Cardiac muscle cell (in vitro differentiated cells and primary cell): Measurements from ENCODE around the gene MAD1L1. TPM values are rescaled to one million over a fixed set of nuclear protein-coding genes. Genes with fewer than 3 reads are reported as not detected.

ENCODE experiments used
- DNase-seq, 2 donors: peaks; one replicate each; pipeline versions ENCODE4 v3.0.0 to v3.0.0-alpha.2; 2010 to 2017; ENCODE audit warnings: low read depth in 1 of 2, low spot score in 1 of 2
- H3K27ac ChIP-seq: fragments of 200-600 bp; sonication (generic); 2 replicates; pipeline ENCODE4 v1.5.1; 2016
- H3K27me3 ChIP-seq: fragments of 200-600 bp; sonication (generic); 2 replicates; pipeline ENCODE4 v1.6.0; 2016; ENCODE audit warnings: control low read depth
- H3K36me3 ChIP-seq: fragments of 200-600 bp; sonication (generic); 2 replicates; pipeline ENCODE4 v1.5.1; 2016; ENCODE audit warnings: control low read depth
- H3K4me1 ChIP-seq: fragments of 200-600 bp; sonication (generic); 2 replicates; pipeline ENCODE4 v1.8.1; 2017; ENCODE audit warnings: low read depth, mild to moderate bottlenecking, mixed run types
- H3K4me3 ChIP-seq: fragments of 200-600 bp; sonication (generic); 2 replicates; pipeline ENCODE4 v1.5.1; 2016; ENCODE audit warnings: mild to moderate bottlenecking
- H3K9me3 ChIP-seq: fragments of 200-600 bp; sonication (generic); 2 replicates; pipeline ENCODE4 v1.5.1; 2017; ENCODE audit warnings: low read depth, mild to moderate bottlenecking, control low read depth
- CTCF ChIP-seq: IDR thresholded peaks from 2 replicates; pipeline ENCODE4 v1.5.1; 2012; ENCODE audit warnings: low read depth, mild to moderate bottlenecking, low read length
- polyA plus RNA-seq: library from polyadenylated mRNA; unstranded; fragments of >200 nt; fragmentation: Nextera tagmentation; extraction: Ambion mirVana; gene quantifications from 2 replicates; pipeline ENCODE4 v1.2.1, GENCODE V29; 2016
- total RNA-seq: library from RNA; depleted of rRNA; stranded (reverse); fragments of >200 nt; gene quantifications from 2 replicates; pipeline ENCODE4 v1.2.3, GENCODE V29; 2016

MAD1L1 gene
- total and polyA plus RNA-seq, 2 experiments from 2014 or later: 38.3 to 56.2 TPM

- TF ChIP-seq CTCF: no peak
- Histone ChIP-seq H3K4me3 (no peak overlapping the region), H3K27ac (no peak overlapping the region), H3K9me3 (no peaks in the 10 kb centered on the region), H3K4me1 (peaks cover 40% of the 10 kb centered on the region), H3K27me3 (no peaks in the 10 kb centered on the region), H3K36me3 (no peaks in the 10 kb centered on the region)
- no peak for DNase-seq
Observed at GRCh38 chr7:1849351-1850041, 383.2 kb downstream of the MAD1L1 start.

DNA sequence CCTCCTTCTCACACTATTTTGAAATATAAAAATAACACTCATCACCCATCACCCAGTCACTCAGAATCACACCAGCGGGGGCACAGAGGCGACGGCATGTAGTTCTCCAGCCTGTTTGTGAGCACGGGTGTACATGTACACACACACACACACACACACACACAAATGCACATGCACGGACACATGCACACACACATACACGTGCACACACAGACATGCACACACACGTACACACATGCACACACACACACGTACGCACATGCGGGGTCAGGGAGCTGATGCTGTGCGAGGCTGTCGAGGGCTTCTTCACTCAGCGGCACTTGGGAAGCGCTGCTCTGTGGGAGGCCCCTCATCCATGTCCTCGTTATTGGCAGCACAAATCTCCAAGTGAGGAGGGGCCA is 383.8 kb downstream of the MAD1L1 start:
- Histone ChIP-seq H3K9me3 (no peaks in the 10 kb centered on the region), H3K36me3 (no peaks in the 10 kb centered on the region), H3K27ac (no peak overlapping the region), H3K4me1 (peaks cover 45% of the 10 kb centered on the region), H3K27me3 (no peaks in the 10 kb centered on the region), H3K4me3 (no peak overlapping the region)
- TF ChIP-seq CTCF: no peak
- no peak for DNase-seq

DNA sequence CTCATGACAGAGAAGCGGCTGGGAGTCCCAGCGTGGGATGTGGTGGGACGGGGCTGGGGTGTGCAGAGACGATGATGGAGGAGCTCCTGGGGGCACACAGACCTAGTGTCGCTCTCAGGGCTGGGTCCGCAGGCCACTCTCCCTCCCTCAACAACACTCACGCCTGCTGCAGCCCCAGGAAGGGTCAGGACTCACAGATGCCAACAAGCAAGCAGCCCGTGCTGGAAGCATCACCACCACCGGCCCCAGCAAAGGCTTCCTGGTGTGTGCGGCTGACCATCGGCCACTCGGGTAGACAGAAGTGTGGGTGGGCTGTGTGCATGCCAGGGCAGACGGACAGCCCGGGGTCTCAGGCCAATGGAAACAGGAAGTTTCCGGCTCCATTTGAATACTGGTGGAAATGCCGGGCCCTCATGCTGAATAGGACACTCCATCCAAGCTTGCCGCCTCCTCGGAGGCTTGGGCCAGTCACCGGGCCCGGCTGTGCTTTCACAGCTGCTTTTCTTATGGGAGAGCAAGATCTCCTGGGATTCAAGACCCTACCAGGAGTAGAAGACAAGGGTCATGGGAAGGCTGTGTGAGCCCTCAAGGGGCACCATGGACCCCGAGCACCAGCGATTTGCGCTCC is 384.6 kb downstream of the MAD1L1 start:
- no peak for TF ChIP-seq CTCF
- no peak overlapping the region for H3K27ac ChIP-seq
- H3K4me1 ChIP-seq: peaks cover 45% of the 10 kb centered on the region
- no peaks in the 10 kb centered on the region for H3K9me3 ChIP-seq
- H3K4me3 ChIP-seq: no peak overlapping the region
- H3K36me3 ChIP-seq: no peaks in the 10 kb centered on the region
- no peaks in the 10 kb centered on the region for H3K27me3 ChIP-seq
- no peak for DNase-seq

DNA sequence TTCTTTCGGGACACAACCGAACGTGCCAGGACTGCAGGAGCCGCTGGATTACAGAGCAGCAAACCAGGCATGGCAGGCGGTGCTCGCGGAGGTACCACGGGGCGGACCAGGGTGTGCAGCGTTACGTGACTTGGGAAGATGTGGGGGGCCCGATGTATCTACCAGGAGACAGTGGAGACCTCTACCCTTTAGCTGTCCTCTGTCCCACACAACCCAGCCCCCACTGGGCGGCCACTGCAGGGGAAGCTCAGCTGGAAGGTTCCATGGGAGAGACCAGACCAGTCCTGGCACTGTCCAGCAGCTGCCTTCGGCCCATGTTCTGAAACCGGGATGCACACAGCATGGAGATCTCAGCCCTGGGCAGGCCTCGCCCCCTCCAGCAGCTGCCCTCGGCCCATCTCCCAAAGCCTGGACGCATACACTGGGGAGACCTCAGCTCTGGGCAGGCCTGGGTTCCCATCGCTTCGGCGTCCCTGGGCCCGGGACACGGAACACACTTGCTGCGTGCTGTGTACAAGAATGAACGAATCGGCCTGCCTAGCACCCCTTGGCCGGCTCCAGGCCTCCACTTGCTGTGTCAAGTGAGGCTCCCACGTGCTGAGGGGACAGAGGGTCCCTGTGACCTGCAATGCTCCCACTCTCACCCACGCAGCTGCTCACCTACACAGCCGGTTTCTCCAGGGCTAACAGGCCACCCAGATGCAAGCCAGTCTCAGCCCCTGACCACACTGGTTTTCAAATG is 385.3 kb downstream of the MAD1L1 start:
- Histone ChIP-seq H3K27ac (no peak overlapping the region), H3K36me3 (no peaks in the 10 kb centered on the region), H3K4me1 (peaks cover 45% of the 10 kb centered on the region), H3K4me3 (no peak overlapping the region), H3K9me3 (no peaks in the 10 kb centered on the region), H3K27me3 (no peaks in the 10 kb centered on the region)
- TF ChIP-seq CTCF: no peak
- no peak for DNase-seq

DNA sequence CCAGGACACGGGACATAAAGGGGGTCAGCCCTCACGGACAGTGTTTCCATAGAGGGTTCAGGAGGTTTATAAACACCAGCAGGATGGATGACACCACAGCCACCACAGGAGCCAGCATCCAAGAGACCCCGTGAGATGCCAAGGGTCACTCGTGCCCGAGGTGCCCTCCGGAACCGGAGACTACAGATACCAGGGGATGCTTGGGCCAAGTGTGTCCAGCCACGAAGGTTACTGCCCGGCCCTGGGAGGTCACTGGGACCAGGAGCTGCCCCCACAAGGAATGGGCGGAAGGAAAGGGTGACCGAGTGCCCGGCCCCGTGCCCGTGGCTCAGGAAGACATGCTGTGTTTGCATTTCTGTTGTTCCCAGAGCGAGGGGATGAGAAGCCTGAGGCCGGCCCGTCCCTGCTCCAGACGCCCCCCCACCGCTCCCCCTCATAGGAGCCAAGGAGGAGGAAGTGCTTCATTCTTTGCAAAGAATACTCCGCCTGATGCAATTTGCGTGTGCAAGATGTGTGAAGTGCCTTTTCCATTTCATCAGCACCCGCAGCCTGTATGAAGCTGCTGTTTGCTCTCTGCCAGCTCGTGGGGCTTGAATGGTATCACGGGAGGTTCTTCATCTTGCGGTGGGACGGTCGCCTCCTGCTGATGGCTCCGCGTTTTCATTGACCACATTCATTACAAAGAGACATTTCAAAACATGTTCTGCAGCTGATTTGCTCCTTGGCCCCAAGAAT is 386.2 kb downstream of the MAD1L1 start:
- no peak for DNase-seq
- no peak overlapping the region for H3K4me3 ChIP-seq
- H3K27me3 ChIP-seq: no peaks in the 10 kb centered on the region
- no peaks in the 10 kb centered on the region for H3K9me3 ChIP-seq
- no peaks in the 10 kb centered on the region for H3K36me3 ChIP-seq
- no peak for TF ChIP-seq CTCF
- H3K27ac ChIP-seq: no peak overlapping the region
- H3K4me1 ChIP-seq: peaks cover 50% of the 10 kb centered on the region
